Measurements from ENCODE around the gene SMYD3.

DNA sequence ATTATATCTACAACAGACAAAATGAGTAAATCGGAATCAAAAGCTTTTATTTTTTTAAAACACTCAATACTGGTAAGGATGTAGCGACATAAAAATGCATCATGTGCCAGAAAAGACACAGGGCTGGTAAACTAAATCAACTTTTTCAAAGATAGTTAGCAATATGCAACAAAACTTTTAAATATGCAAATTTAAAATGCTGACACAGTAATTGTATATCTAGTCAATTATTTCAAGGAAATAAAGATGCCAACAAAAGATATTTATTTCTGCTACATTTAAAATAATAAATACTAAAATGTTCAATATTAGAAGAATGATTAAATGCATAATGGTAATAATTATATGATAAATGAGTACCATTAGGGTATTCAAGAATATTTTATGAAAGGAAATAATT is 295.1 kb downstream of the SMYD3 start:
- TF ChIP-seq, protein P1, sequence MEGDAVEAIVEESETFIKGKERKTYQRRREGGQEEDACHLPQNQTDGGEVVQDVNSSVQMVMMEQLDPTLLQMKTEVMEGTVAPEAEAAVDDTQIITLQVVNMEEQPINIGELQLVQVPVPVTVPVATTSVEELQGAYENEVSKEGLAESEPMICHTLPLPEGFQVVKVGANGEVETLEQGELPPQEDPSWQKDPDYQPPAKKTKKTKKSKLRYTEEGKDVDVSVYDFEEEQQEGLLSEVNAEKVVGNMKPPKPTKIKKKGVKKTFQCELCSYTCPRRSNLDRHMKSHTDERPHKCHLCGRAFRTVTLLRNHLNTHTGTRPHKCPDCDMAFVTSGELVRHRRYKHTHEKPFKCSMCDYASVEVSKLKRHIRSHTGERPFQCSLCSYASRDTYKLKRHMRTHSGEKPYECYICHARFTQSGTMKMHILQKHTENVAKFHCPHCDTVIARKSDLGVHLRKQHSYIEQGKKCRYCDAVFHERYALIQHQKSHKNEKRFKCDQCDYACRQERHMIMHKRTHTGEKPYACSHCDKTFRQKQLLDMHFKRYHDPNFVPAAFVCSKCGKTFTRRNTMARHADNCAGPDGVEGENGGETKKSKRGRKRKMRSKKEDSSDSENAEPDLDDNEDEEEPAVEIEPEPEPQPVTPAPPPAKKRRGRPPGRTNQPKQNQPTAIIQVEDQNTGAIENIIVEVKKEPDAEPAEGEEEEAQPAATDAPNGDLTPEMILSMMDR (IDR thresholded peaks at IDR 0.05), result no peak
- no peak for TF ChIP-seq POLR2A (IDR thresholded peaks at IDR 0.05)

Data from heart left ventricle (tissue), 13 donors.